HG03439 (cell line): Measurements from ENCODE around the gene OTOP3.
"Not testable (repeated sequence)": the region's sequence is repeated elsewhere in the genome, so short reads cannot be mapped to it uniquely, and the experiment has no call there.

Experiments used
- ATAC-seq: cut with Tn5 transposase; IDR thresholded peaks from one replicate; pipeline ENCODE4 v1.9.1; 2021; ENCODE audit warnings: mild to moderate bottlenecking, moderate library complexity; ENCODE audit not compliant: unreplicated experiment

OTOP3 gene

DNA sequence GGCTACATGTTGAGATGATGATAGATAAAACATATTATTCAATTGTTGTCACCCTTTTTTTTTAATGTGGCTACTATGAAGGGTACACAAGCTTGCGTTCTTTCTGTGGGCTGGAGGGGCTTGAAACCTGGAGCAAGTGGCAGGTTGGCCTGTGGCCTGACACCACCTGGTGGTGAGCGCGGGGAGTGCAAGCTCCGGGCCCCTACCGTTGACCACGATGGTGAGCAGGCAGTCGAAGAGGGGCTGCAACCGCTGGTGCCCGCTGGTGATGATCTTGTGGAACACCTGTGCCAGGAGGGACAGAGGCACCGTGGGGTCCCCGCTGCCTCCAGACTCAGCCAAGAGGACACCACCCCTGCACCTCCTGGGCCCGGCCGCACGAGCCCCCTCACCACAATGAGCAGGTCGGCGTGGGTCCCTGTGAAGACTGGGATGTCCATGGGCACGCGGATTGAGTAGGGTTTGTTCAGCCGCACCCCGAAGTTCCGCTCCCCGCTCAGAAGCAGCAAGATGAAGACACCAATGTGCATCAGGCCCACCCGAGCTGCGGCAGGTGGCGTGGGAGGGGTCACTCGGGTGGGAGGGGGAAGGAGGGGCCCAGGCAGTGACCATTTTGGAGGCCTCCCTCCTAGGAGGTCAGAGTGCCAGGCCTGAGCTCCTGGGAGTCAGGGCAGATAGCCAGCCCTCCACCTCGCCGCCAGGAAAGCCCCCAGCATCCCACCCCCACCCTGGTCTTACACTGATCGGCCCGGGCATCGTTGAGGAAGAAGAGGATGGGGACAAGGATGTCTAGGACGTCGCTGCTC, 22.4 kb downstream of the OTOP3 start:
- ATAC-seq = no peak

DNA sequence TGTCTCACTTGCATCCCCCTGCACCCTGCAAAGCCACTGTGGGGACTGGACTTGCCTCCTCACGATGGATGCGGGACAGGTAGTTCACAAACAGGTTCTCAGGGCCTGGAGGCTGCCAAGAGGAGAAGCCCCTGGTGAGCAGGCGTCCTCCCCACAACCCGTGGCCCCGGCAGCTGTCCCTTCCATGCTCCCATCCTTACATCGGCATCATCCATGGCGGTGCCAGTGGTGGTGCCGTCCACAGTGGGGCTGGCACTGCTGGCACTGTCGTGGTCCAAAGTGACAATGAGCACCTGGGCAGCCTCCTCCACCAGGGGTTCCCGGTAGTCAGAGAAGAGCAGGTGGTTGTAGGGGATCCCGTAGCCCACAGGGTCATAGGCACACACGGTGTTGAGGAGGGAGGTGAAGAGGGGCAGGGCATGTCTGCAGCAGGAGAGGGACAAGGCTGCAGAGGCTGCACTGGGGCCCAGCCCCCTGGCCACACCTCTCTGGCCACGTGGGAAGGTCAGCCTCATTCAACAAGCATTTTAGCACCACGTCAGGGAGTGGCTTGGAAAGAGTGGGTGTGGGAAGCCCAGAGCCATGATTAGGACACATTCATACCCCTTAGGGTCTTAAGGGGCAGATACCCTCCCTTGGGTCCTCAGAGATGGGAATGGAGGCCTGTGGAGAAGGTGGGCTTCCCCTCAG, 24.3 kb downstream of the OTOP3 start:
- ATAC-seq = no peak

DNA sequence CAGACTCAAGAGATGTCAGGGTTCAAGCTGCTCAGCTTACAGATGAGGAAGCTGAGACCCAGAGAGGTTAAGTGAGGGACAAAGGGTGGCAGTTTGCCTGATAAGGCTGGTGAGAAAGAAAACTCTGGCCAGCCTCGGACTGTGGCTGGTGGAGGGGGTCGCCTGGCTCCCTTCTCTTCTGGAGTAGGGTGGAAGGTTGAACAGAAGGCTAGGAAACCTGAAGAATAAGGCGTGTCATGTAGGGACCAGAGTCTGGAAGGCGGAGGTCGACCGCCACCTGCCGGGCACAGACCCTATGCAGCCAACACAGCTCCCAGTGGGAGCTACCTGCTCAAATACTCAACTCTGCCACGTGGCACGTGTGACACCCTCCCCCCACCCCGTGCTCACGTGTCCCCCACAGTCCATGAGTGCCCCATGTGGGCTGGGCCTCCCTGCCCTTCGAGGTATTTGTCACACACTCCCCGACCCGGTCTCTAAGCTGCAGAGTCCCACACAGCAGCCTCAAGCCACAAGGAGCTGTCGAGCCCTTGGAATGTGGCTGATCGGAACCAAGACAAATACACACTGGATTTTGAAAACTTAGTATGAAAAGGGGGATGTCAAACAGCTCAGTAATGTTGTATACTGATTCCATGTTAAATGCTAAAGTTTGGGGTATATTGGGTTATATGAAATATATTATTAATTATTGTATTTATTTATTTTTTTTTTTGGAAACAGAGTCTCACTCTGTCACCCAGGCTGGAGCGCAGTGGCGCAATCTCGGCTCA, 25.1 kb downstream of the OTOP3 start:
- ATAC-seq = no peak

DNA sequence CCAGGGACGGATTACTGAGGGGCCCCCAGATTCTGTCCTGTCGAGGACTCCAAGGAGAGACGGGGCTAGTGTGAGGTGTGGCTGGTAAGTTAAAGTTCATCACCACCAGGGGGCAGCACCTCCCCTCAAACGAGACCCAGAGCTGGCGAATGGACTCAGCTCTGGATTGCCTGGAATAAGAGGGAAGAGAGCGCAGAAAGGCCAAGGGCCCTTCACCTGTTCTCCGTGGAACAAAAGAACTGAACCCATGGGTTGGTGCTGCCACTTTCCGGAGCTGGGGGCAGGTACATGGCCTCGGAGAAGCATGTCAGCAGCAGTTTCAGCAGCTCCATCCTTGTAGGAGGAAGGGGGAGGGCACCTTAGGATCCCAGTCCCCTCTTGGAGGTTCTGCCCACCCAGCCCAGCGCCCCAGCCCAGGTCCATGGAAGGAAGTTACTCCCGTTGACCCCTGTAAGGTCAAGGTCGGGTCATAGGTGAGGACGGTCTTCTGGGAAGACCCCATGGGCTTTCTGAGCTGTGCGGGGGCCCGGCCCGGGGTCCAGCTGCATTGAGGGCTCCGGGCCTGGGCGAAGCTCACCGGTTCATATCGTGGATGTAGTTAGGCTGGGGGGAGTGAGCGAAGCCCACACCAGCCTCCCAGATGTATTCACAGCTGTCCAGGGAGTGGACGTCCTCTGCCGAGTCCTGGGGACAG, 26.1 kb downstream of the OTOP3 start:
- no peak for ATAC-seq

DNA sequence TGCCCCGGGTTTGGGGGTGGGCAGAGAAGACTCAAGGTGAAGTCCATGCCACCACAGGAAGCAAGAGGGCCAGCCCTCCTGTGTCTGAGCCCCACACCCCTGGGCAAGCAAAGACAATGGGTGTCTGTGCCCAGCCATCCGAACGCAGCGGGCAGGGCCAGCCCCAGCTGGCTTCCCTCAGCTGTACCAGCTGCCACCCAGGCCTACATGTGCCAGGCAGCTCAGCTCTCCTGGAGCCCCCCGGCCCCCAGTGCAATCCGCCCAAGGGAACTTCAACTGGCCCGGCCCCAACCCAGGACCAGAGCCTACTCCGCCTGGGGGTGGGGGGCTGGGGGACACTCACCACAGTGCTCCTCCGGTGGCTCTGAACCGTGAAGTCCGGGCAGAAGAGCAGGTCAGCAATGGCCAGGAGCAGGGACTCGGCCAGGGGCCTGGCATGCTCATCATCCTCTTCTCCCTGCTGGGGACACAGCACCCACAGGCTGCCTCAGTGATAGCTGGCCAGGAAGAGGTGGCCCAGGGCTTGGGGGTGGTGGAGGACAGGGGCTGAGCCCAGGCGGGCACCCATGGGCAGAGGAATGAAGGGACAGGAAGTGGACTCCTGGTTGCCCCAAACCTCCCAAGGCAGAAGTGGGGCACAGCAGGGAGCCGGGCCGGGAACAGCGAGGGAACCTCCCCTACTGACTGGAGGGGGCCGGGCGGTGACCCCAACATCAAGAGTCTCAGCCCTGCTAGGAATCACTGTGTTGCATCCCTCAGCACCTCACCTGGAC, 27.1 kb downstream of the OTOP3 start:
- ATAC-seq = no peak

DNA sequence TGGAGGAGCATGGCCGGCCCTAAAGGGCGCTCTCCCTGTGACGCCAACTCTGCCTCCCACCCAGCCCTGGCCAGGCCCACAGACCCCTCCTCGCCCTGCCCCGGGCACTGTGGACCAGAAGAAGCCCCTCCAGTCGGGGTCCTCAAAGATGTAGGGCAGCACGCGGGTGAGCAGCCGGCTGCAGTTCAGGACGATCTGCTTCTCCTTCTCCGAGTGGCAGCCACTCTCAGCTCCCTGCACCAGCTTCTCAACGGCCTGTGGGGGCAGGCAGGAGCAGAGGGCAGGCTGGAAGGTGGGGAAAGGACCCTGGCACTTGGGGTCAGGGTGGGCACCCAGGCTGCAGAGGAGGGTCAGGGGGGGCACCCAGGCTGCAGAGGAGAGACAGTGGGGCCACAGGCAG, 28.0 kb downstream of the OTOP3 start:
- ATAC-seq = no peak

DNA sequence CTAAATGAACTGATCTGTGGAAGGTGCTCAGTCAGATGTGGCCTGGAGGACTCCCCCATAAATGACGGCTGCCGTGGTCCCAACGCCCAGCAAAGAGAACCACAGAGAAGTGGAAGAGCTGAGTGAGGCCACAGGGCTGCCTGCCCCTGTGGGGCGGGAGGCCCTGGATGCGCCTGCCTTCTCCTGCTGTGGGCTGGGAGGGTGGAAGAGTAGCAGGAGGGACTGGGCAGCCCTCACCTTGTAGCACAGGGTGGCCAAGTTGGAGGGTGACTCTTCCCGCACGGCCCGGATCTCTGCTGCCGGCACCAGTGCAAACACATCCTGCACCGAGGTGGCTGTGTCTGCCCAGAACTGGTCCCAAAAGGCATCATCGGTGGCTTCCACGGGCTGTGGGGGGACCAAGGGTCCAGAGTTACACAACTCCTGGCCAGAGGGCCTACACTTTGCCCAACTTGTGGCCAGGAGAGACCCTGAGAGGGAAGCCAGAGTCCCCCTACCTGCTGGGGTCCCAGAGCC, 28.6 kb downstream of the OTOP3 start:
- no peak for ATAC-seq

DNA sequence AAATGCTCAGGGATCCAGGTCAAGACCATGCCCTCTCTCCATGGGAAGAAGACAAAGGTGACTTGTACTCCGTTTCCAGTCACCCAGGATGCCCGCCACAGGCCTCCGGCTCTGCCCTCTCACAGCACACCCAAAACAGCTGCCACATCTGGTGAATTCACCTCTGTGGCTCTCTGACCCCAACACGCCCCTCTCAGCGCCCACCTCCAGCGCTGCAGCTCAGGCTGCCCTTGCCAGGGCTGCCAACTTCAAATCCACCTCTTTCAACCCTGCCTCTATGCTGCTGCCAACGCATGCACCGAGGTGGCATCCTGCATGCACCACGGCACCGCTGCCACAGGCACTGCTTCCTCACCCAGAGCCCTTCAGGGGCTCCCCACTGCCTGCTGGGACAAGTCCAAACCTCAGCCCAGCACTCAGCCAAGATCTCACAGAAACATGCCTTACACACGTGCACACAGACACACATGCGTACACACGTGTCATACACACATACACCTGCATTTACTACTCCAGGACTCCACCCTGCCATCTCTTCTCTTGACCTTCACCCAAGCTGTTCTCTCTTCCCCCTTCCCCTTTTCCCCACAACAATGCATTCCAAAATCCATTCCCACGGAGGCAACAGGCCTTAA, 29.4 kb downstream of the OTOP3 start:
- ATAC-seq = no peak

DNA sequence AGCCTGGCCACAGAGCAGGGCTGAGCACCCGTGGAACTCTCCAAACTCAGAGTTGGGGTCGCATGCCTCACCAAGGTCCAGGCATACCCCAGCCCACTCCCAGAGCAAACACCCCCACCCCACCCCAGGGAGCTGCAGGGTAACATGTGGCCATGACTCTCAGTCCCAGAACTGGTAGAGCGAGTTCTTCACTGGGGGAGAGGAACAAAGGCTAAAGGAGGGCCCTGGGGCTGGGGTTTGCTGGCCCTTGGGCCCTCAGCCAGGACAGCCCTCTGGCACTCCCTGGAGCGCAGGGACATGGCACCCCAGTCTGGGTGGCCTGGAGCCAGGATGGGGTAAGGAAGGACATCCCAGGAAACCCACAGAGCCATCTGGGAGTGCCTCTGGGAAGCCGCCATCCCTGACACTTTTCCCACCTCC, 32.7 kb downstream of the OTOP3 start:
- no peak for ATAC-seq

DNA sequence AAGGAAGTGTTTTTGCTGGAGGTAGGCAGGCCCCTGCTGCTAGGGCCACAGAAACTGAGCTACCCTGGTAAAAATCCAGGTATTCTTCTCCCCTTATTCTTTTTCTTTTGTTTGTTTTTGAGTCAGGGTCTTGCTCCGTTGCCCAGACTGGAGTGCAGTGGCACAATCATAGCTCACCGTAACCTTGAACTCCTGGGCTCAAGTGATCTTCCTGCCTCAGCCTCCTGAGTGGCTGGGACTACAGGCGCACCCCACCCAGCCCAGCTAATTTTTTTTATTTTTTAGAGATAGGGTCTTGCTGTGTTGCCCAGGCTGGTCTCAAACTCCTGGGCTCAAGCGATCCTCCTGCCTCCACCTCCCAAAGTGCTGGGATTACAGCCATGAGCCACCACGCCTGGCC, 33.8 kb downstream of the OTOP3 start:
- not testable (repeated sequence) for ATAC-seq

DNA sequence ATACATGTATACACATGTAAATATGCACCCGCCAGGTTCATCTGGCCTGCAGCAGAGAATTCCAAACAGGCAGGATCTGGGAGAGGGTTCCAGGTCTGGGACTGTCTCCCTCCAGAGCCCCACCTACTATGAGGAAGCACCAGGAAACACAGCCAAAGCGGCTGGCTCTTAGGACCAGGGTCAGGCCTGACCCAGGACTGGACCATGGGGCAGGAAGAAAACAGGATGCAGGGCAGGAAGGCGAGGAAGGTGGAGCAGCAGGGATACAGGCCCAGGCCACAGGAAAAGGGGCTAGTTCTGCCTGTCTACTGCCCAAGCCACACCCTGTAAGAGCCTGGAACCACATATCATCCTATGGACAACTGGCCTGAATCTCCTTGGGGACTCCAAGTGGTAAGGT, 34.7 kb downstream of the OTOP3 start:
- ATAC-seq = no peak

DNA sequence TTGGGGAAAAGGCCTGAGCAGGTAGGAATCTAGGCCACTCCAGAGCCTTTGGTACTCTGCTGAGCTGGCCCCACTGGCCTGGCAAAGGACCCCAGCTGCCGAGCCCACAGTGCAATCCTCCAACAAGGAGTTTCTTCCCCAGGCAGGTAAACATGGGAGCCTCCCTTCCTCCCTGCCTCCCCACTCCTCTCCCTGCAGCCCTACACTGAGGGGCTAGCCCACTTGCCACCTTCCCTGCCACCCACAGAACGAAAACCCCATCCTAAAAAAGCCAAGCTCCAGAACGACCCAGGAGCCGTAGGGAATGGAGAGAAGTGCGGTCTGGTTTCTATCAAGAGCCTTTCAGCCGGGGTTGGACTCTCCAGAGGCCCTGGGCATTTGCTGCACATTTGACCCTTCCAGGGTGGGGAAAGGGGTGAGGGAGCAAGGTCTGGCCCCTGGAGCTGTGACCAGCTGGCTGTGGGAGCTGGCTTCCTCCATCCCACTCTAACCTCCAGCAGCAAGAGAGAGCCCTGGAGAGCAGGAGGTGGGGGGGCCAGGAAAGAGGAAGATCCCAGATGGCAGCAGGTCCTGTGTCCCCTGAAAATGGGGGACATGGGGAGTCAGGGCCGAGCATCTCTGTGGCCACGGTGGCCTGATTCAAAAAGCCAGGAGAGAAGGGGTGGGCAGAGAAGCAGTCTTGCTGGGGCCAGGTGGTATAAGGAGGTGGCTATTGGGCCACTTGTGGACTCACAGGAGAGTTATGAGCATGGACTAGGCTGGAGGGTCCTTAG, 35.6 kb downstream of the OTOP3 start:
- no peak for ATAC-seq

DNA sequence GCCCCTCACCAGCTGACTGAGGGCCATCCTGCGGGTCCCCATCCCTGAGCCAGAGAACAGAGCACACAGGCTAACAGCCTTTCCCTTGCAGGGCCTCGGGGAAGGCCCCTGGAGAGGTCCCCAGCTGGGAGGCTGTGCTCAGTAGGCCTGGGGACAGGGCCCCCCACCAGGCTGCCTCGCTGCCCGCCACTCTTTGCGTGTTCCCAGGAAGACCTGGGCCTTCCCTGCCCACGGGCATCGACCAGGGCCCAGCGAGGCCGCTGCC, 36.1 kb downstream of the OTOP3 start:
- ATAC-seq = no peak

DNA sequence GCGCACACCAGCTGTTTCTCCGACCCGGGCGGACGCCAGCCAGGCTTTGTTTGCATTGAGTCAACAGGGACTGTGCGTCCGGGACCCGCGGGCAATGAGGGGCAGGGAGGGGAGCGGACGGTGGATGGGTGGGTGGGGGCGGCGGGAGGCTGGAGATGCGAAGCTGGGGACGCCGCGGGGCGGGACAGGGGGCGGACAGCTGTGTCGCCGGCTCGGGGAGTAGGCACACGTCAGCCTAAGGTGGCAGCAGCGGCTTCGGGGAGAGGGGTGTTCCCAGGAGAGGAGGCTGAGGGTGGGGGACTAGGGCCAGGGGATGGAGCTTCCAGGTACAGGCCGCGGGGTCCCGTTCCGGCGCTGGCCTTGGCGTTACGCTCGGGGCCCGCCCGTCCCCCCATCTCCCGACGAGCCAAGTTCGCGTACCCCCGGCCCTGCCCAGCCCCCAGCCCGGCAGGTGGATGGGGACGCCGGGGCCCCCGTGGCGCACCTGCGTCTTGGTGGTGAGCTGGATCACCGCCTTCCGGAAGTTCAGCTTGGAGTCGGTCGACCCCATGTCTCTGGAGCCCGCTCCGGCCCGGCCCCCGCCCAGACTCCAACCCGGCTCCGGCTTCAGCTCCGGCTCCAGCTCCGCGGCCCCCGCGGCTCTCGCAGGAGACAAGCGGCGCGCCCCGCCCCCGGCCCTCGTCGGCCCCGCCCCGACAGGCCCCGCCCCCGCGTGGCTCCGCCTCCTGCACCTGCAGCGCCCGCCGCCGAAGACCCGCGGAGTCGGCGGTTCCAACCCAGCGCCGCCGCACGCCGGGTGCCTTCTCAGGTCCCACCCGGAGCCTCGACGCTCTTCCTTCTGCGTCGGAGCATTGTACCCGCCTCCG, 36.6 kb downstream of the OTOP3 start, which contains the start of gene HID1:
Gene HID1 (minus strand): TSS at position 653 of the 866 bp plus-strand sequence. CDS start 103 bp downstream, at position 550.
- ATAC-seq = no peak

DNA sequence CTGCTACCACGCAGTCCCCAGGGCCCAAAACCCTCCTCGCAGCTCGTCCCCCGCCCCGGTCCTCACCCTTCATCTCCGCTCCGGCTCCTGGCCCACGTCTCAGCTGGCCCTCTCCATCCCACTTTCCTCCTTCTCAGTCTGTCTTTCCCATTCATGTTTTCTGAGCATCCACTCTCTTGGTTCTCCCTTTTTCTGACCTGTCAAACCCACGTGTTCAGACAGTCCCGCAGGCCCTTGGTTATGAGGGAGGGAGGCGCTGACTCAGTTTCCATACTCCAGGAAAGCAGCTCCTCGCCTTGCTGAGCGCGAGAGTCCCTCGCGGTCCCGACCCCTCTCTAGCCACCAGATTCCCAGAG, 37.3 kb downstream of the OTOP3 start:
- no peak for ATAC-seq

DNA sequence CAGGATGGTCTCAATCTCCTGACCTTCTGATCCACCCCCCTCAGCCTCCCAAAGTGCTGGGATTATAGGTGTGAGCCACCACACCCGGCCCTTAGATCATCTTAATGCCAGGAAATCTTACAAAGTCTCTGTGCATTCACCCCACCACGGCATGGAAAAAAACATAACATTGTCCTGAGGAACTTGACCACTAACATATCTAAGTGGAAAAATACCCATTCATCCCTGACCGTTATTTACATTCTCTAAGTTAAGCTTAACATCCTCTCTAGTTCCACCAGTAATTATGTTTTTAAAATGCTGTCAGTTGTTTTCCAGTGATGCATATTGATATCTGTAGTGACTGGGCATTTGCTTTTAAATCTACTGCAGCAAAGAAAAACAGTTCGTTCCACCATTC, 40.2 kb downstream of the OTOP3 start:
- no peak for ATAC-seq

DNA sequence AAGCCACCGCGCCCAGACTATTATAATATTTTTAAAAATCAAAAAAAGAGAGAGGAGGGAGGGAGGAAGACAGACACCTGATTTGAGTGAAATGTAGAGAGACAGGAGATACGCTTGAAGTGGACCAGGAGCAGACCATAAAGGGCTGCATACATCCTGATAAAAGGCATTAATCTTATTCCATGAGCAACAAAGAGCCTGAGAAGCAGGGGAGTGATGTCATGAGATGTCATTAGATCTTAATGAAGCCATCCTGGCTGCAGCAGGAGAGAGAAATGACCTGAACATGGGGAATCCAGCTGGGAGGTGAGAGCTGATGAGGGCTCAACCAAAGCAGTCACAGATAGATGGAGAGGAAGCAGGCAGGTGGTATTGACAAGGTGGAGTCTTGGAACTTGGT, 42.1 kb downstream of the OTOP3 start:
- ATAC-seq = no peak

DNA sequence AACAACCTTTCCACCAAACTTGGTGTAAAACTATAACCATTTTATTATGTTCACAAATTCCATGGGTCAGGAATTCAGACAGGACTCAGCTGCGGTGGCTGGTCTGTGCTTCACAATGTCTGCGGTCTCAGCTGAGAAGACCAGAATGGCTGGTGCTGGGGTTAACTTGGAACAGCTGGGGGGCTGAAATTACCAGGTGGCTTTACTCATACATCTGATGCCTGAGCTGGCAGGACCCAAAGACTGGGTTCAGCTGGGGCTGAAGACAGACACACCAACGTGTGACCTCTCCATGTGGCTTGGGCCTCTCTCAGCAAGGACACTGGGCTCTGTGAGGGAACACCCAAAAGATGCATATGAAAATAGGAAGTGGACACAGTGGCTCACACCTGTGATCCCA, 42.5 kb downstream of the OTOP3 start:
- ATAC-seq = no peak
